ENCODE results near the gene ARL15. TPM values are rescaled to one million over a fixed set of nuclear protein-coding genes. Genes with fewer than 3 reads are reported as not detected.

The ARL15 gene
- total and polyA plus RNA-seq, 2 of the 4 experiments (the other 2 are of a cell fraction), result 7.3 to 19.2 TPM

DNA sequence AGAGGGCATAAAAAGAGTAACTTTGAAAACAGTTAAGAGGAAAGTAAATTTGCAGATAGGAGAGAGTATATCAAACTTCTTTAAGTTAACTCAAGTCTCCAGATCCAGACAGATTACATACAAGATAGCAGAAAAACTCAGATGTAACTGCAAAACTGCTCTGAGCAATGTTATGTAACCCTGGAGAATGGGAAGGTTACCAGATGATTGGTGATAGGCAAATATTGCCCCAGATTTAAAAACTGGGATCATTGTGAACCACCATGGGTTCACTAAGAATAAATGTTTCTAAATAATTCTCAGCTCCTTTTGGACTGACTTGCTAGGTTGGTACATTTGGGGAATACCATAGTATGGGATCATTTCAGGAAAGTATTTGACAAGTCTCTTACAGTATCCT, 176.5 kb downstream of the ARL15 start:
- no peak overlapping the region for H4K8ac ChIP-seq (ENCODE audit: low read depth in 2 of 2, low read length in 2 of 2)
- H3K56ac ChIP-seq (ENCODE audit: extremely low read depth, insufficient read depth, low read length), result no peak overlapping the region
- in situ Hi-C loops (cut with MboI; ENCODE audit: low sequenced_read_pairs) (no loop called here), dilution Hi-C loops (cut with HindIII; ENCODE audit: low sequenced_read_pairs, unreplicated experiment) (no loop called here), intact Hi-C loops (cut with micrococcal nuclease) (no loop called here)
- H2BK120ac ChIP-seq (ENCODE audit: low read depth, low read length), result no peak overlapping the region
- ATAC-seq (ENCODE audit: low read depth) (no peak), DNase-seq (no peak)
- TF ChIP-seq BHLHE40 (IDR thresholded peaks at IDR 0.05; ENCODE audit: low read depth, low read length) (no peak), MXI1 (IDR thresholded peaks at IDR 0.05; ENCODE audit: borderline replicate concordance, low read depth, low read length) (no peak), RAD21 (IDR thresholded peaks at IDR 0.05; ENCODE audit: low read length) (no peak), MAFK (IDR thresholded peaks at IDR 0.05; ENCODE audit: low read depth, low read length) (no peak), RFX5 (IDR thresholded peaks at IDR 0.05; ENCODE audit: low read depth, low read length) (no peak), CHD1 (IDR thresholded peaks at IDR 0.05; ENCODE audit: low read depth, low read length) (no peak), FOS (IDR thresholded peaks at IDR 0.05; ENCODE audit: low read depth, low read length) (no peak), SMC3 (IDR thresholded peaks at IDR 0.05; ENCODE audit: low read depth, low read length) (no peak), POLR2A (IDR thresholded peaks at IDR 0.05; ENCODE audit: low read depth, low read length) (no peak), MAZ (IDR thresholded peaks at IDR 0.05; ENCODE audit: borderline replicate concordance, low read depth, low read length) (no peak), RCOR1 (IDR thresholded peaks at IDR 0.05; ENCODE audit: insufficient replicate concordance, low read length) (no peak), CEBPB (IDR thresholded peaks at IDR 0.05; ENCODE audit: low read depth, low read length) (no peak)
- TF ChIP-seq, protein P1, sequence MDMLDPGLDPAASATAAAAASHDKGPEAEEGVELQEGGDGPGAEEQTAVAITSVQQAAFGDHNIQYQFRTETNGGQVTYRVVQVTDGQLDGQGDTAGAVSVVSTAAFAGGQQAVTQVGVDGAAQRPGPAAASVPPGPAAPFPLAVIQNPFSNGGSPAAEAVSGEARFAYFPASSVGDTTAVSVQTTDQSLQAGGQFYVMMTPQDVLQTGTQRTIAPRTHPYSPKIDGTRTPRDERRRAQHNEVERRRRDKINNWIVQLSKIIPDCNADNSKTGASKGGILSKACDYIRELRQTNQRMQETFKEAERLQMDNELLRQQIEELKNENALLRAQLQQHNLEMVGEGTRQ (IDR thresholded peaks at IDR 0.05; ENCODE audit: low read depth, low read length), result no peak
- H3K9ac ChIP-seq (ENCODE audit: low read depth, low read length), result no peak overlapping the region
- H3K27ac ChIP-seq (ENCODE audit: insufficient read depth, low read length), result no peak overlapping the region
- no peaks in the 10 kb centered on the region for H3K36me3 ChIP-seq (ENCODE audit: control insufficient read depth, insufficient read depth, low read length)
- no peak overlapping the region for H2BK20ac ChIP-seq (ENCODE audit: low read depth, low read length)
- no peak overlapping the region for H3K4ac ChIP-seq (ENCODE audit: low read depth, low read length)
- no peaks in the 10 kb centered on the region for H3K9me3 ChIP-seq (ENCODE audit: control insufficient read depth, insufficient read depth, low read length)
- H3K14ac ChIP-seq (replicated peaks; ENCODE audit: low read depth, low read length), result no peak overlapping the region
- H2AK5ac ChIP-seq (ENCODE audit: low read depth, low read length), result no peak overlapping the region
- no peak overlapping the region for H3K18ac ChIP-seq (ENCODE audit: low read depth, low read length)
- H3K4me2 ChIP-seq (ENCODE audit: low read depth, low read length), result no peak overlapping the region
- POLR2A ChIA-PET (ENCODE audit: unreplicated experiment), result interaction anchor here (0.6 kb wide), 1 partner anchor 540 kb away, joined by 10 read pairs; no protein-coding TSS in a partner anchor
- H4K5ac ChIP-seq (ENCODE audit: low read depth, low read length), result no peak overlapping the region
- H2BK15ac ChIP-seq (ENCODE audit: low read depth, low read length), result no peak overlapping the region
- H3K23ac ChIP-seq (ENCODE audit: low read depth, low read length), result no peak overlapping the region
- H4K20me1 ChIP-seq (ENCODE audit: insufficient read depth, low read length), result no peaks in the 10 kb centered on the region
- H3K79me1 ChIP-seq (ENCODE audit: low read depth in 1 of 2, low read length in 2 of 2), result no peaks in the 10 kb centered on the region
- peaks cover 5% of the 10 kb centered on the region for H3K4me1 ChIP-seq (ENCODE audit: control insufficient read depth, insufficient read depth, low read length)
- CTCF ChIA-PET, result interaction anchor here (0.6 kb wide), 3 partner anchors 177 to 1924 kb away, joined by 3 to 5 read pairs (median 3); no protein-coding TSS in a partner anchor
- H3K27me3 ChIP-seq (ENCODE audit: control insufficient read depth, insufficient read depth, low read length), result no peaks in the 10 kb centered on the region
- no peak overlapping the region for H2AK9ac ChIP-seq (replicated peaks; ENCODE audit: low read depth, low read length, poor library complexity)
- no TSS peak for BruUV-seq (replicated peaks)
- no peak overlapping the region for H2AFZ ChIP-seq (replicated peaks; ENCODE audit: low read length, poor library complexity)
- no peak overlapping the region for H4K91ac ChIP-seq (ENCODE audit: insufficient read depth, low read depth, low read length)
- no peaks in the 10 kb centered on the region; the same call in 1 of the 2 replicates for H3K9me1 ChIP-seq (ENCODE audit: insufficient read depth, low read length)
- H3K4me3 ChIP-seq (ENCODE audit: insufficient read depth, low read depth, low read length), result no peak overlapping the region
- no peak overlapping the region for H2BK5ac ChIP-seq (ENCODE audit: low read depth, low read length, poor library complexity, severe bottlenecking)
